GDM1 (cell line): ENCODE measurements around the gene EBPL.
A peak's percentile ranks its signal among the peaks of the same experiment; 100 is the strongest.
"Not testable (repeated sequence)": the region's sequence is repeated elsewhere in the genome, so short reads cannot be mapped to it uniquely, and the experiment has no call there.

Experiments used
- DNase-seq: peaks from one replicate; lab custom pipeline; 2025; lab: John Stamatoyannopoulos, UW

The EBPL gene

GRCh38 chr13:49690995-49691784, at the start of gene EBPL:
TSS of gene EBPL (minus strand) at chr13:49691486. CDS start at chr13:49691424, 62 bp downstream.
- peak; percentile 95 for DNase-seq

GRCh38 chr13:49740870-49741269, 49.6 kb upstream of the EBPL start:
- DNase-seq = no peak

- no peak for DNase-seq
Observed at GRCh38 chr13:49739498-49740187, 48.4 kb upstream of the EBPL start.

GRCh38 chr13:49733181-49733951, 42.1 kb upstream of the EBPL start:
- DNase-seq = no peak

GRCh38 chr13:49731766-49732165, 40.5 kb upstream of the EBPL start:
- DNase-seq = no peak

GRCh38 chr13:49716615-49717014, 25.3 kb upstream of the EBPL start:
- no peak for DNase-seq

GRCh38 chr13:49714757-49715156, 23.5 kb upstream of the EBPL start:
- DNase-seq = no peak

GRCh38 chr13:49711218-49711863, 20.1 kb upstream of the EBPL start:
- no peak for DNase-seq

GRCh38 chr13:49704264-49704663, 13.0 kb upstream of the EBPL start:
- not testable (repeated sequence) for DNase-seq

GRCh38 chr13:49701491-49701890, 10.2 kb upstream of the EBPL start:
- DNase-seq = no peak

- no peak for DNase-seq
Observed at GRCh38 chr13:49697468-49697867, 6.2 kb upstream of the EBPL start.

- no peak for DNase-seq
Observed at GRCh38 chr13:49694446-49694845, 3.2 kb upstream of the EBPL start.

GRCh38 chr13:49693877-49694276, 2.6 kb upstream of the EBPL start:
- DNase-seq = no peak

- no peak for DNase-seq
Observed at GRCh38 chr13:49693191-49693733, 2.0 kb upstream of the EBPL start.

GRCh38 chr13:49690133-49690994, 922 bp downstream of the EBPL start:
- DNase-seq = no peak

- no peak for DNase-seq
Observed at GRCh38 chr13:49683489-49683888, 7.8 kb downstream of the EBPL start.

- DNase-seq = no peak
Observed at GRCh38 chr13:49681842-49682435, 9.3 kb downstream of the EBPL start.

- no peak for DNase-seq
Observed at GRCh38 chr13:49679246-49679645, 12.0 kb downstream of the EBPL start.

- no peak for DNase-seq
Observed at GRCh38 chr13:49678191-49678914, 12.9 kb downstream of the EBPL start.
